Calu3 (cell line): ENCODE data around the gene ASB14. TPM values are rescaled to one million over a fixed set of nuclear protein-coding genes. Genes with fewer than 3 reads are reported as not detected.
"Not testable (repeated sequence)": the region's sequence is repeated elsewhere in the genome, so short reads cannot be mapped to it uniquely, and the experiment has no call there.

Source experiments
- BruUV-seq: library from RNA; stranded (reverse); fragments of 400-500 nt; replicated peaks from 2 replicates; lab custom pipeline; 2021; lab: Mats Ljungman, UMichigan
- CTCF ChIA-PET: fragments of 300-600 bp; sonication (Branson Sonifier 250); formaldehyde crosslinking; loops from one replicate; lab custom pipeline; 2022; ENCODE audit warnings: antibody characterized with exemption; lab: Charles Lee
- DNase-seq: peaks from one replicate; pipeline ENCODE4 v3.0.0; 2022
- H3K27ac Mint-ChIP-seq: one replicate; pipeline ENCODE4 v1.8.0; 2022; ENCODE audit warnings: mixed read lengths; ENCODE audit not compliant: unreplicated experiment
- H3K27me3 Mint-ChIP-seq: one replicate; pipeline ENCODE4 v1.8.0; 2022; ENCODE audit warnings: mixed read lengths; ENCODE audit not compliant: unreplicated experiment
- H3K36me3 Mint-ChIP-seq: one replicate; pipeline ENCODE4 v1.8.0; 2022; ENCODE audit warnings: mild to moderate bottlenecking, moderate library complexity, mixed read lengths; ENCODE audit not compliant: insufficient read depth, unreplicated experiment
- H3K4me1 Mint-ChIP-seq: one replicate; pipeline ENCODE4 v1.8.0; 2022; ENCODE audit warnings: mild to moderate bottlenecking, low read depth, mixed read lengths; ENCODE audit not compliant: unreplicated experiment
- H3K4me3 Mint-ChIP-seq: one replicate; pipeline ENCODE4 v1.8.0; 2022; ENCODE audit warnings: mild to moderate bottlenecking, low read depth, moderate library complexity, mixed read lengths; ENCODE audit not compliant: unreplicated experiment
- H3K9me3 Mint-ChIP-seq: one replicate; pipeline ENCODE4 v1.8.0; 2022; ENCODE audit warnings: low read depth, mixed read lengths; ENCODE audit not compliant: unreplicated experiment
- CTCF ChIP-seq: fragments of 200-600 bp; IDR thresholded peaks from one replicate; pipeline ENCODE4 v1.8.0; 2022; ENCODE audit warnings: antibody characterized with exemption; ENCODE audit not compliant: unreplicated experiment
- intact Hi-C: fragments of 100-400 bp; cut with micrococcal nuclease; formaldehyde crosslinking; loops from one replicate; pipeline ENCODE4 v1.10.0; 2022; ENCODE audit not compliant: unreplicated experiment
- total RNA-seq: library from RNA; stranded (reverse); gene quantifications from 2 replicates; pipeline ENCODE4 v1.2.3, GENCODE V29; 2022

ASB14 gene
- total RNA-seq, 1 experiment from 2014 or later: 0.40 TPM

- no TSS peak for BruUV-seq
- no peaks in the 10 kb centered on the region for H3K4me1 Mint-ChIP-seq
- no peaks in the 10 kb centered on the region for H3K9me3 Mint-ChIP-seq
- no peak for DNase-seq
- H3K27me3 Mint-ChIP-seq: peaks cover 2% of the 10 kb centered on the region
- intact Hi-C loops: no loop called here
- H3K4me3 Mint-ChIP-seq: no peak overlapping the region
- no peak for TF ChIP-seq CTCF
- no peak overlapping the region for H3K27ac Mint-ChIP-seq
- no peaks in the 10 kb centered on the region for H3K36me3 Mint-ChIP-seq
- CTCF ChIA-PET: no interaction called here
These were observed 38.7 kb upstream of the ASB14 start for GRCh38 chr3:57331078-57331610.

GRCh38 chr3:57326498-57326897 lies 34.0 kb upstream of the ASB14 start:
- peaks cover 15% of the 10 kb centered on the region for H3K27me3 Mint-ChIP-seq
- H3K9me3 Mint-ChIP-seq, H3K4me1 Mint-ChIP-seq, H3K27ac Mint-ChIP-seq, H3K4me3 Mint-ChIP-seq, CTCF ChIA-PET, BruUV-seq, intact Hi-C loops, H3K36me3 Mint-ChIP-seq, DNase-seq: not testable (repeated sequence)

- TF ChIP-seq CTCF: no peak
- H3K4me1 Mint-ChIP-seq: no peaks in the 10 kb centered on the region
- no TSS peak for BruUV-seq
- H3K4me3 Mint-ChIP-seq: no peak overlapping the region
- H3K27ac Mint-ChIP-seq: no peak overlapping the region
- H3K9me3 Mint-ChIP-seq: no peaks in the 10 kb centered on the region
- DNase-seq: no peak
- no peaks in the 10 kb centered on the region for H3K36me3 Mint-ChIP-seq
- intact Hi-C loops: no loop called here
- H3K27me3 Mint-ChIP-seq: peaks cover 31% of the 10 kb centered on the region
- CTCF ChIA-PET: no interaction called here
These were observed 21.7 kb upstream of the ASB14 start for GRCh38 chr3:57314204-57314603.

GRCh38 chr3:57309769-57310360 lies 17.4 kb upstream of the ASB14 start:
- Mint-ChIP-seq H3K36me3 (no peaks in the 10 kb centered on the region), H3K9me3 (no peaks in the 10 kb centered on the region), H3K4me1 (no peaks in the 10 kb centered on the region), H3K27me3 (peaks cover 1% of the 10 kb centered on the region), H3K27ac (no peak overlapping the region), H3K4me3 (no peak overlapping the region)
- intact Hi-C loops: no loop called here
- CTCF ChIA-PET: no interaction called here
- no peak for TF ChIP-seq CTCF
- BruUV-seq: no TSS peak
- no peak for DNase-seq

GRCh38 chr3:57303520-57303919 lies 11.0 kb upstream of the ASB14 start:
- H3K4me1 Mint-ChIP-seq, H3K9me3 Mint-ChIP-seq, H3K27ac Mint-ChIP-seq, DNase-seq, H3K27me3 Mint-ChIP-seq, intact Hi-C loops, H3K36me3 Mint-ChIP-seq, BruUV-seq, H3K4me3 Mint-ChIP-seq: not testable (repeated sequence)
- CTCF ChIA-PET: interaction anchor here (0.6 kb wide), 1 partner anchor 1327 kb away, joined by 3 read pairs; no protein-coding TSS in a partner anchor
